Activated CD8-positive, alpha-beta T cell treated with anti-CD3 and anti-CD28 coated beads, Interleukin-2, amount 10 ng/mL, durations not matched to agents 7 days and 5 days (primary cell): ENCODE results near the gene GNAQ. TPM values are rescaled to one million over a fixed set of nuclear protein-coding genes. Genes with fewer than 3 reads are reported as not detected.

Experiments
- ATAC-seq: fragments of 150-1000 bp; cut with Tn5 transposase; one replicate; pipeline ENCODE4 v1.10.0; 2021; ENCODE audit warnings: moderate library complexity
- CTCF ChIA-PET: fragments of 350-600 bp; sonication (Branson Sonifier 250); formaldehyde crosslinking; loops from one replicate; lab custom pipeline; 2021; ENCODE audit warnings: antibody characterized with exemption; lab: Charles Lee
- POLR2A ChIA-PET: fragments of 350-600 bp; sonication (Branson Sonifier 250); formaldehyde crosslinking; loops from one replicate; lab custom pipeline; 2021; ENCODE audit warnings: antibody characterized with exemption; lab: Charles Lee
- DNase-seq: peaks from one replicate; pipeline ENCODE4 v3.0.0-alpha.2; 2020
- H3K27ac Mint-ChIP-seq: one replicate; pipeline ENCODE4 v1.8.0; 2021; ENCODE audit warnings: mild to moderate bottlenecking, mixed read lengths
- H3K27me3 Mint-ChIP-seq: one replicate; pipeline ENCODE4 v1.8.0; 2021; ENCODE audit warnings: low read depth, mixed read lengths
- H3K36me3 Mint-ChIP-seq: one replicate; pipeline ENCODE4 v1.8.0; 2021; ENCODE audit warnings: low read depth, mixed read lengths
- H3K4me1 Mint-ChIP-seq: one replicate; pipeline ENCODE4 v1.8.0; 2021; ENCODE audit warnings: low read depth, mixed read lengths
- H3K4me3 Mint-ChIP-seq: one replicate; pipeline ENCODE4 v1.8.0; 2021; ENCODE audit warnings: mild to moderate bottlenecking, mixed read lengths
- H3K9me3 Mint-ChIP-seq: one replicate; pipeline ENCODE4 v1.8.0; 2022; ENCODE audit warnings: mixed read lengths; ENCODE audit not compliant: insufficient read depth
- total RNA-seq, 2 experiments: library from RNA; stranded (reverse); gene quantifications; one replicate each; pipeline ENCODE4 v1.2.3, GENCODE V29; 2021

GNAQ gene
- total RNA-seq, 2 experiments from 2014 or later, result 29.0 to 29.7 TPM

- ChIA-PET POLR2A (no interaction called here), CTCF (no interaction called here)
- ATAC-seq (no peak), DNase-seq (no peak)
- Mint-ChIP-seq H3K36me3 (peaks cover 6% of the 10 kb centered on the region), H3K4me1 (peaks cover 11% of the 10 kb centered on the region), H3K9me3 (peaks cover 3% of the 10 kb centered on the region), H3K4me3 (no peak overlapping the region), H3K27me3 (no peaks in the 10 kb centered on the region), H3K27ac (no peak overlapping the region)
These were observed 92.4 kb downstream of the GNAQ start for GRCh38 chr9:77939149-77939668.

GRCh38 chr9:77938163-77938562, 93.4 kb downstream of the GNAQ start:
- Mint-ChIP-seq H3K27me3 (no peaks in the 10 kb centered on the region), H3K36me3 (peaks cover 5% of the 10 kb centered on the region), H3K27ac (no peak overlapping the region), H3K4me1 (peaks cover 4% of the 10 kb centered on the region), H3K4me3 (no peak overlapping the region), H3K9me3 (peaks cover 3% of the 10 kb centered on the region)
- POLR2A ChIA-PET, result no interaction called here
- no peak for DNase-seq
- CTCF ChIA-PET, result no interaction called here
- ATAC-seq, result no peak

DNA sequence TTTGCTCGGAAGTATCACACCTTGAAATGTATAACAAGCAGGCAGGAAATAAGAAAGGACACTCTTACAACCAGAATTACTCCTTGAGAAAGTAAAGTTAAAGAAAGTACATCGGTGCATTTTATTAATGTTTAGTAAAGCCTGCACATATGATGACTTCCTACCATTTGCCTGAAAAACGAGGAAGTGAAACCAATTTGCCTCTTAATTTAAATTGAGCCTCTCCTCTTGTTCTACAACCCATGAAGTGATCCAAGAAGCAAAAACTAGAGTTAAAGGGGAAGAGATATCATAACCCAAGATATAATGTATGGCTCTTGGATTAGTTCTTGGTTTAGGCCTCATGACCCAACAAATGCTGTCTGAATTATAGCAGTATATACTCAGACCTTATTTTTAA, 95.6 kb downstream of the GNAQ start:
- Mint-ChIP-seq H3K27me3 (no peaks in the 10 kb centered on the region), H3K36me3 (peaks cover 4% of the 10 kb centered on the region), H3K4me1 (no peaks in the 10 kb centered on the region), H3K9me3 (peaks cover 3% of the 10 kb centered on the region), H3K4me3 (no peak overlapping the region), H3K27ac (no peak overlapping the region)
- ATAC-seq, result no peak
- POLR2A ChIA-PET, result no interaction called here
- DNase-seq, result no peak
- CTCF ChIA-PET, result no interaction called here

DNA sequence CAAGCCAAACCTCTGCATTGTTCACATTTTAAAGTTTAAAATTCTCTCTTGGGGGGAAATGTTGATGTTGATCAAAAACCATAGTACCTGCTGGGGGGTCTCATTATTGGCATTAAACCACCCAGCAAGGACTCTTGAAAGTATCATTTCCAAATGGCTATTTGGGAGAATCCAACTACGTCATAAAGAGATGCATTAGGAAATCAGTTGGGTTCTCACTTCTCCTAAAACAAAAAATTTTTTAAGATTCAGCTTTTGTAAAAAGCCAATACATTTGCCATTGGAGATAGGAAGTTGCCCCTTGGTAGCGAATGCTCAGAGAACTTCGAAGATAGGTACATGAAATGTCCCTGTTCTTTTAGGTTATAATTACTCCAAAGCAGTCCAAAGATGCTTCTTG, 96.4 kb downstream of the GNAQ start:
- Mint-ChIP-seq H3K27ac (no peak overlapping the region), H3K9me3 (peaks cover 3% of the 10 kb centered on the region), H3K27me3 (no peaks in the 10 kb centered on the region), H3K4me3 (no peak overlapping the region), H3K4me1 (no peaks in the 10 kb centered on the region), H3K36me3 (peaks cover 4% of the 10 kb centered on the region)
- ATAC-seq (no peak), DNase-seq (no peak)
- POLR2A ChIA-PET, result interaction anchor here (0.6 kb wide), 1 partner anchor 193 kb away, joined by 3 read pairs; no protein-coding TSS in a partner anchor
- CTCF ChIA-PET, result no interaction called here

DNA sequence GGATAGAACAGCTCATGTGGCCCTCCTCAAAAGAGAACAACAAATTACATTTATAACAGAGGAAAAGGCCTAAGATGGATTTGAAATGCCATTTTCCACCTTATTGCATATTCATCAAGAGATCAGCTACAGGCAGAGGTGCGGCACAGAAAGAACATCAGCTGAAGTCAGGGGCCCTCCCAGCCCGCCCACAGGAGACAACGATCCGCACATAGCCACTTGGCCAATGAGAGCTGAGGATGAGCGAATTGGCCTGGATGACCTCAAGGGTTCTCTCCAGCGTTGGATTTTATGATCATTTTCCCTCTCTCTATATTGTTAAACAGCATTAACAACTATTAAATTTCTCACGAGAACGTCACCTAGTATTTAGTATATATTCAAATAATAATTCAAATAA, 97.6 kb downstream of the GNAQ start:
- ChIA-PET POLR2A (no interaction called here), CTCF (interaction anchor here (0.8 kb wide), 1 partner anchor 11 kb away, joined by 3 read pairs; no protein-coding TSS in a partner anchor)
- no peaks in the 10 kb centered on the region for H3K4me1 Mint-ChIP-seq
- ATAC-seq, result no peak
- H3K27me3 Mint-ChIP-seq, result no peaks in the 10 kb centered on the region
- H3K4me3 Mint-ChIP-seq, result no peak overlapping the region
- no peak for DNase-seq
- H3K36me3 Mint-ChIP-seq, result peaks cover 4% of the 10 kb centered on the region
- H3K9me3 Mint-ChIP-seq, result peaks cover 3% of the 10 kb centered on the region
- no peak overlapping the region for H3K27ac Mint-ChIP-seq

- DNase-seq (no peak), ATAC-seq (no peak)
- Mint-ChIP-seq H3K9me3 (peaks cover 3% of the 10 kb centered on the region), H3K4me1 (no peaks in the 10 kb centered on the region), H3K27me3 (no peaks in the 10 kb centered on the region), H3K27ac (no peak overlapping the region), H3K4me3 (no peak overlapping the region), H3K36me3 (peaks cover 8% of the 10 kb centered on the region)
- ChIA-PET CTCF (interaction anchor here (0.6 kb wide), 1 partner anchor 45 kb away, joined by 3 read pairs; no protein-coding TSS in a partner anchor), POLR2A (no interaction called here)
These were observed 98.6 kb downstream of the GNAQ start for GRCh38 chr9:77933019-77933418.

DNA sequence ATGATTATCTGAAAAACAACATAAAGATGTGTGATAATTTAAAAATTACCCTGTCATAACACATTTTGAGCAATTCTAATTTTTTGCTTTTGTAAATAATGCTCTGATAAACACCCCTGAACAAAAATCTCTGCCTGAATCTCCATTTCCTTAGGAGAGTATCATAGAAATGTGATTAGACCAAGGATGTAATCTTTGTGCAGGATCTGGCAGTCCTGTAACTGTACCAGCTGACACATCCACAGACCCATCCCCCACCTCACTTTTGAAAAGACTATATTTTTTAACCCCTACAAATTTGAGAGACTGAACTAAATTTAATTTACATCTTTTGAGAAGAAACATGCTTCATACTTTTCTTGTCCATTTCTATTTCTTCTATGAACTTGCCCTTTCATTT, 101.7 kb downstream of the GNAQ start:
- Mint-ChIP-seq H3K9me3 (no peaks in the 10 kb centered on the region), H3K27ac (no peak overlapping the region), H3K4me1 (peaks cover 10% of the 10 kb centered on the region), H3K4me3 (no peak overlapping the region), H3K27me3 (no peaks in the 10 kb centered on the region), H3K36me3 (peaks cover 9% of the 10 kb centered on the region)
- POLR2A ChIA-PET, result no interaction called here
- no peak for DNase-seq
- ATAC-seq, result no peak
- CTCF ChIA-PET, result no interaction called here

GRCh38 chr9:77927265-77927664, 104.3 kb downstream of the GNAQ start:
- DNase-seq (no peak), ATAC-seq (no peak)
- CTCF ChIA-PET, result no interaction called here
- Mint-ChIP-seq H3K4me1 (peaks cover 13% of the 10 kb centered on the region), H3K27ac (no peak overlapping the region), H3K9me3 (no peaks in the 10 kb centered on the region), H3K36me3 (peaks cover 8% of the 10 kb centered on the region), H3K27me3 (no peaks in the 10 kb centered on the region), H3K4me3 (no peak overlapping the region)
- POLR2A ChIA-PET, result no interaction called here

- no peak overlapping the region for H3K27ac Mint-ChIP-seq
These were observed 105.2 kb downstream of the GNAQ start for GRCh38 chr9:77926371-77926878.

DNA sequence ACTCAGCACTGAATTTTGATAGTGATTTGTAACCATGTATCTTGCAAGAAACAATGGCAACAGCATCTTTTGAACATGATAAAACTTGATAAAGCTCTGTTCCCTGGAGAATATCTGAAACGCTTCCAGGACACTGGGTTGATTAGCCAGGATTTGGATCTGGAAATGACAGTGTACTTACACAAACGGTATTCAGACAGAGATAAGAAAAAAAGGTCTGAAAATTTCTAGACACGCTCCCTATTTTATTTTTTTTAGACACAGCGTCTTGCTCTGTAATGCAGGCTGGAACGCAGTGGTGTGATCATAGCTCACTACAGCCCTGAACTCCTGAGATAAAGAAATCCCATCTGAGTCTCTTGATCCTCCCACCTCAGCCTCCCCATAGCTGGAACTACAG, 109.0 kb downstream of the GNAQ start:
- no peak for ATAC-seq
- no peaks in the 10 kb centered on the region for H3K27me3 Mint-ChIP-seq
- peaks cover 24% of the 10 kb centered on the region for H3K36me3 Mint-ChIP-seq
- no peaks in the 10 kb centered on the region for H3K9me3 Mint-ChIP-seq
- H3K27ac Mint-ChIP-seq, result no peak overlapping the region
- ChIA-PET POLR2A (no interaction called here), CTCF (interaction anchor here (0.9 to 1.9 kb wide), 3 partner anchors 26 to 81 kb away, joined by 3 to 7 read pairs (median 4); no protein-coding TSS in a partner anchor)
- peaks cover 13% of the 10 kb centered on the region for H3K4me1 Mint-ChIP-seq
- H3K4me3 Mint-ChIP-seq, result no peak overlapping the region
- no peak for DNase-seq

More at GRCh38 chr9:77926371-77926878, 105.2 kb downstream of the GNAQ start:
- DNase-seq (no peak), ATAC-seq (no peak)
- Mint-ChIP-seq H3K27me3 (no peaks in the 10 kb centered on the region), H3K4me1 (peaks cover 13% of the 10 kb centered on the region), H3K9me3 (no peaks in the 10 kb centered on the region), H3K36me3 (peaks cover 9% of the 10 kb centered on the region), H3K4me3 (no peak overlapping the region)
- CTCF ChIA-PET, result no interaction called here
- POLR2A ChIA-PET, result interaction anchor here (0.6 kb wide), 1 partner anchor 23 kb away, joined by 3 read pairs; no protein-coding TSS in a partner anchor

- no peak for ATAC-seq
These were observed 113.8 kb downstream of the GNAQ start for GRCh38 chr9:77917800-77918199.

GRCh38 chr9:77916820-77917219, 114.8 kb downstream of the GNAQ start:
- H3K4me1 Mint-ChIP-seq, result peaks cover 17% of the 10 kb centered on the region
- peaks cover 49% of the 10 kb centered on the region for H3K36me3 Mint-ChIP-seq
- DNase-seq (no peak), ATAC-seq (no peak)
- ChIA-PET CTCF (interaction anchor here (1.2 kb wide), 1 partner anchor 24 kb away, joined by 3 read pairs; no protein-coding TSS in a partner anchor), POLR2A (no interaction called here)
- H3K9me3 Mint-ChIP-seq, result no peaks in the 10 kb centered on the region
- no peak overlapping the region for H3K4me3 Mint-ChIP-seq
- H3K27ac Mint-ChIP-seq, result peak overlapping the region; percentile 4
- H3K27me3 Mint-ChIP-seq, result no peaks in the 10 kb centered on the region

More at GRCh38 chr9:77917800-77918199, 113.8 kb downstream of the GNAQ start:
- peaks cover 40% of the 10 kb centered on the region for H3K36me3 Mint-ChIP-seq
- H3K27ac Mint-ChIP-seq, result no peak overlapping the region
- H3K9me3 Mint-ChIP-seq, result no peaks in the 10 kb centered on the region
- no peak for DNase-seq
- CTCF ChIA-PET, result interaction anchor here (0.7 kb wide), 1 partner anchor 21 kb away, joined by 3 read pairs; no protein-coding TSS in a partner anchor
- no peaks in the 10 kb centered on the region for H3K27me3 Mint-ChIP-seq
- POLR2A ChIA-PET, result no interaction called here
- H3K4me1 Mint-ChIP-seq, result peaks cover 16% of the 10 kb centered on the region
- H3K4me3 Mint-ChIP-seq, result no peak overlapping the region
